Muscle of back (tissue), 11 donors: ENCODE results near the gene EPX. TPM values are rescaled to one million over a fixed set of nuclear protein-coding genes. Genes with fewer than 3 reads are reported as not detected.

Experiments used
- DNase-seq, 3 donors: peaks; one replicate each; pipeline versions ENCODE4 v3.0.0 to v3.0.0-alpha.2; 2013
- polyA plus RNA-seq, 10 donors: library from polyadenylated mRNA; unstranded; fragments of 120-200 nt; gene quantifications; one replicate each; pipeline ENCODE4 v1.2.1, GENCODE V29; 2013; ENCODE audit not compliant: insufficient read length in 10 of 10

The EPX gene
- polyA plus RNA-seq, 10 donors = 0.15 to 0.75 (median 0.35) TPM

GRCh38 chr17:58227733-58228132, 35.2 kb downstream of the EPX start:
- DNase-seq = no peak

GRCh38 chr17:58228679-58229078, 36.2 kb downstream of the EPX start:
- DNase-seq = no peak

GRCh38 chr17:58229384-58229783, 36.9 kb downstream of the EPX start:
- no peak for DNase-seq

- DNase-seq = no peak
Measured at GRCh38 chr17:58229881-58230280, 37.4 kb downstream of the EPX start.

- DNase-seq = no peak
Measured at GRCh38 chr17:58231641-58232040, 39.1 kb downstream of the EPX start.

GRCh38 chr17:58232707-58233156, 40.2 kb downstream of the EPX start:
- DNase-seq = peak in 2 of 3 donors; percentile 14 to 64

GRCh38 chr17:58233543-58233942, 41.0 kb downstream of the EPX start:
- no peak for DNase-seq

GRCh38 chr17:58234512-58234911, 42.0 kb downstream of the EPX start:
- no peak for DNase-seq

GRCh38 chr17:58235821-58236220, 43.3 kb downstream of the EPX start:
- DNase-seq = no peak

GRCh38 chr17:58236394-58236793, 43.9 kb downstream of the EPX start:
- no peak for DNase-seq

- no peak for DNase-seq
Measured at GRCh38 chr17:58238147-58238634, 45.7 kb downstream of the EPX start, which contains the start of gene LPO. Gene LPO, plus strand, starts transcription at chr17:58238584. Its CDS starts 4,396 bp downstream, at chr17:58242980.

- DNase-seq = no peak
Measured at GRCh38 chr17:58239987-58240386, 47.5 kb downstream of the EPX start.

GRCh38 chr17:58242171-58242784, 49.8 kb downstream of the EPX start:
- DNase-seq = peak in 1 of 3 donors; percentile 11

GRCh38 chr17:58244963-58245362, 52.4 kb downstream of the EPX start:
- DNase-seq = no peak

GRCh38 chr17:58245428-58246103, 53.0 kb downstream of the EPX start:
- no peak for DNase-seq

- DNase-seq = no peak
Measured at GRCh38 chr17:58246104-58246740, 53.7 kb downstream of the EPX start.

GRCh38 chr17:58246781-58247180, 54.3 kb downstream of the EPX start:
- DNase-seq = no peak

- DNase-seq = no peak
Measured at GRCh38 chr17:58247511-58248363, 55.2 kb downstream of the EPX start.

GRCh38 chr17:58248955-58249269, 56.4 kb downstream of the EPX start:
- DNase-seq = no peak

- DNase-seq = peak; percentile 51 to 89 (median 78)
Measured at GRCh38 chr17:58249270-58250133, 57.0 kb downstream of the EPX start.
